Islet of Langerhans (tissue), 1 donor: Measurements from ENCODE around the gene PEPD.
"Not testable (repeated sequence)": the region's sequence is repeated elsewhere in the genome, so short reads cannot be mapped to it uniquely, and the experiment has no call there.

Source experiments
- FAIRE-seq: peaks from one replicate; lab custom pipeline; 2011; peaks lifted over from hg19 to GRCh38; lab: Jason Lieb, UNC

The PEPD gene

DNA sequence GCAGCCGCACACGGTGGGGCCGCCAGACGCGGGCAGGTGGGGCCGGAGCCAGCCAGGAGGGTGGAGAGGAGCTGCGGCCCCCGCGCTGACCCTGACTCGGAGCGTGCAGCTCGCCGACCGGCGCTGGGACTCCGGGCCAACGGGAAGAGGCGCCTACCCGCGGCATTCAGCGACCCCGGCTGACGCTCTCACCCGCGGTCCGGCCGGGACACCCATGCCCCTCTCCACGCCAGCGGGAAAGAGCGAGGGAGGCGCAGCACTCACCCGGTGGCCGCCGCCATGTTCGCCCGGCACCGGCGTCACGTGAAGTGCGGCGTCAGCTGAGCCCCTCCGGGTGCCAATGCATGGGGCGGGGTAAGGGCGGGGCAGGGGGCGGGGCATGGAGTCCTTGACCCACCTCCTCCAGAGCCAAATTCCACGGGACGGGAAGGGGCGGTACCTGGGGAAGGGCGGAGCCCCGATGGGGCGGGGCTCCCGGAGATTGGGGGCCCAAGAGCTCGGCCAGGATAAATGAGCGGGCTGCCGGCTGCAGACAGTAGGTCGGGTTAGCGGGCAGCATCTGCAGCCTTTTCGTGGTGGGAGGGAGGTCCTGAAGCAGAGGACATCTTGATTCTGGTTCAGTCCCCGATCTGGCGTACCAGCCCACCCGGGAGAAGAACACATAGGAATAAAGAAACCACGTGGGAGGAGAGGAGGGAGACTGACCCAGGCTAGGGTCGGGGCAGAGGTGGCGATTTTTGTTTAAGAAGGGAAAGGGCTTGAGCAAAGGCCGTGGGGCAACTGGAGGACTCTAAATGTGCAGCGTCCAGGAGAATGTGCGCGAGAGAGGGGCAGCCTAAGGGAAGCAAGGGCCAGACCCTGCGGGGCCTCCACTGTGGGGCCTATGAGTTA is at the start of gene PEPD:
TSS of gene PEPD (minus strand) at position 312 of the 891 bp plus-strand sequence. CDS start at position 281, 31 bp downstream.
- FAIRE-seq, result no peak

DNA sequence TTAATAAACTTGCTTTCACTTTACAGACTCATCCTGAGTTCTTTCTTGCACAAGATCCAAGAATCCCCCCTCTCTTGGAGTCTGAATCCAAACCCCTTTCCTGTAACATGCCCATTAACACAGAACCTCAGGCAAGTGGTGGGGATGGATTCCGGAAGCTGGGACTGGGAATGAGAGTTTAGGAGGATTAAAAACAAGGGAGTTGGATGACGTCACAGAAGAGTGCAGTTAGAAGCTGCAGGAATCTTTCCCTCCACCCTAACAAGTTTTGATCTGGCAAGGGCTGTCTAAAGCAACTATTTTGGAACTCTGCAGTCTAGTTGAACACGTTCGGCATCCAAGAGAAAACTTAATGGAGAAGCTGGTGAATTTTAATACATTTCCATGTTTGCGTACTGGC is 48.2 kb upstream of the PEPD start:
- no peak for FAIRE-seq

DNA sequence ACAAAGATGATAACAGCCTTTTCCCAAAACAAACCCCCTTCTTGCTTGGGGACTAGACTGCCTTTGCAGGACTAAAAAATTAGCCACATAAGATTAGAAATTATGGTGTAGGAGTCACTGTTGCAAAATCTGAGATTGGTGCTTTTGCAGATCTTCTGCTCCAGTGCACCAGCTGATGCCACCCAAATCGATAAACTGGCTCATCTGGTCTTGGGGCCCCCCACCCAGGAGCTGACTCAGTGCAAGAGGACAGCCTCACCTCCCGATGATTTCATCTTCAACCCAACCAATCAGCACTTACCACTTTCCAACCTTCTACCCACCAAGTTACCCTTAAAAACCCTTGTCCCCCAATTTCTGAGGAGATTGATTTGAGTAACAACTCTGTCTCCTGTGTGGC is 47.1 kb upstream of the PEPD start:
- no peak for FAIRE-seq

DNA sequence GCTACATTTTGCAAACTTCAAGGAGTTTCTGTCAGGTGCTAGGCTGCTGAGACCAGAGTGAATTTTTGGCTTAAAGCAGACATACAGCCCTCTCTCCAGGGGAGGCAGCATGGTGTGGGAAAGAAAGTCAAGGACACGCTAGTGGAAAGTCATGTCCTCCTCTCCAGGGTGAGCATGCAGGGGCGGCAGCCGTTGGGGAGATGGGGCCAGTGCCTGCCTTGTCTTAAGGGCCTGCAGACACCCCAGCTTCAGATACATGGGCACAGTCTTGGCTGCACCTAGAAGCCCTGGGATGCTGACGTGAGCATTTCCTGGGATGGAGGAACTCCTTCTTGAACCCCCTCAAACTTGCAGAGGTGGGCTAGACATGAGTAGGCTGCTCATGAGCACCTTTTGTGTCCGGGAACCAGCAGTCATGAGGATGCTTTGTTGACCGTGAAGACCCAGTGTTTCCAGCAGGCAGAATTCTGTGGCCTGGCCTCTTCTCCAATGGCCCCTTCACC is 43.3 kb upstream of the PEPD start:
- FAIRE-seq, result no peak

DNA sequence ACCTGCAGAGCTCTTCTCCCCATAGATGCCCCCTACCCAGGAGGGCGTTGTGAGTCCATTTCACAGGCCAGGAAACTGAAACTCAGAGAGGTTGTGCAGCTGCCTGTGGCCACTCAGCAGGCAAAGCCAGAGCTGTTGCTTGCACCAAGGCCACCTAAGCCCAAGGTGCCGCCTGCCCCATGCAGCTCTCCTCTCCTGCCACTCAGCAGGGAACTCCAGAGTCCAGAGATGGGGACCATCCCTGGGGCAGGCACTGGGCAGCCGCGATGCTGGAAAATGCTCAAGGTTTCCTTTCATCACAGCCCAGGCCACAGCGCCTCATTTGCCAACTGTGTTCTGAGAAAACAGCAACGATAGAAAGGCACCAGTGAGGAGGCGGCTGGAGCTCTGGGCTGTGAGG is 41.0 kb upstream of the PEPD start:
- FAIRE-seq, result no peak

DNA sequence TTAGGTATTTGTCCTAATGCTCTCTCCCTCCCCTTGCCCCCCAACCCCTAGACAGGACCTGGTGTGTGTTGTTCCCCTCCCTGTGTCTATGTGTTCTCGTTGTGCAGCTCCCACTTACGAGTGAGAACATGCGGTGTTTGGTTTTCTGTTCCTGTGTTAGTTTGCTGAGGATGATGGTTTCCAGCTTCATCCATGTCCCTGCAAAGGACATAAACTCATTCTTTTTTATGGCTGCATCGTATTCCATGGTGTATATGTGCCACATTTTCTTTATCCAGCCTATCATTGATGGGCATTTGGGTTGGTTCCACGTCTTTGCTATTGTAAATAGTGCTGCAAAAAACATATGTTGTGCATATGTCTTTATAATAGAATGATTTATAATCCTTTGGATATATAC is 40.1 kb upstream of the PEPD start:
- FAIRE-seq, result not testable (repeated sequence)

DNA sequence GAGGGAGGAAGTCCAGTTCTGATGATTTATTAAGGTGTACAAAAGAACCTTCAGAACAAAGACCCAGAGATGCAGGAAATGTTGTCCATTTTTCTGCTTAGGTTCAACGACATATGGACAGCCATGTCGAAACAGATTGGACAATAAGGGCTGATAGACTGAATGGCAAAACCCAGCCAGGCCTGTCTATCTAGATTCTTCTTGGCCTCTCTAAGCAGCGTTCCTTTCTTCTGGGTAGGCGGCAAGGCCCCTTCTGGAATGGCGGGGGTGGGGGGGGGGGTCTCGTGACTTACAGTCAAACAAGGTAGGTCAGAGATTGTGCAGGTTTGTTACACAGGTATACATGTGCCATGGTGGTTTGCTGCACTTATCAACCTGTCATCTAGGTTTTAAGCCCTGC is 39.7 kb upstream of the PEPD start:
- no peak for FAIRE-seq

DNA sequence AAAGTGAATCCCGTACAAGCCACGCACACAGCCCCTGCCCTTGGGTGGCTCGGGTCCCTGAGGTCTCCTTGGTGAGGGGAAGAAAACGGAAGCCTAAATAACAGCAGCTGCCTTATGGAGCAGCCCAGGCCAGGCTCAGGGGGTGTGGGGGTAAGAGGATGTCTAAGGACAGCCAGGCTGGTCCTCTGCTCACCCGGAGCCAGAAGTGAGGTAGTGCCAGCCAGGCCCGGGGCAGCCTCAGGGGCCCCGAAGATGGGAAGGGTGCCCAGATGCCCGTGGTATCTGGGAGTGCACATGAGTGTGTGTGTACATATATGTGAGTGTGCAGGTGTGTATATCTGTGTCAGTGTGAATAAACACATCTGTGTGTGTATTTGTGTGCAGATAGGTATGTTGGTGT is 38.4 kb upstream of the PEPD start:
- no peak for FAIRE-seq

DNA sequence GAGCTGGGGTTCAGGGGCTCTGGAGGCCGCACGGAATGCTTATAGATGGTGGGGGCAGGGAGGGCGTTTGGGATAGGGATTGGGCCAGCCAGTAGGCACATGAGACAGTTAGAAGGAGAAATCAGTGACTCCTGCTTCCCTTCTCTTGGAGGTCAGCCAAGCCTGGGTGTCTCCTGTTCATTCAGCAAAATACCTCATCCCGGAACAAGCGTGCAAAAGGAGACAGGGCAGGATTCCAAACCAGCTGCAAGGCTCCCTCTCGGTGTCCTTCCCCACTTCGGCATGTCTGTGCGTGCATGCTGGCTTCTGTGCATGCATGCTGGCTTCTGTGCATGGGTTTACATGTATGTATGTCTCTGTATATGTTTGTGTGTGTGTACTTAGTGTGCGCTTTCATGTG is 37.3 kb upstream of the PEPD start:
- no peak for FAIRE-seq

DNA sequence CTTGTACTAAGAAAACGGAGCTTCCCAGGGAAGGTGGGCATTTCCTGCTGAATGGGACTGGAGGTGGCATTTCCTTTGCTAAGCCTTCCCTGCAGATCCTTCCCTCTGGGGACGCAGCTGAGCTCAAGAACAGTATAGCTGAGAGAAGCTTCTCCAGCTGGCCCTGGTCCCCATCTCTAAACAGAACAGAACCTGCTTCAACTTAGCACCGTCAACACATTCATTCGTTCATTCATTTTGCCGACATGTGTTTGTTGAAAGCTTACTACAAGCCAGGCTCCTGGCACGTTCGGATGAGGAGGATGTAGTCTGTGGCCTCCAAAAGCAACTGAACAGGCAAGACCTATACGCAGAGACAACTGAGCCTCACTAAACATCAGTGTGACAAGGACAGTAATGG is 36.6 kb upstream of the PEPD start:
- FAIRE-seq, result no peak

DNA sequence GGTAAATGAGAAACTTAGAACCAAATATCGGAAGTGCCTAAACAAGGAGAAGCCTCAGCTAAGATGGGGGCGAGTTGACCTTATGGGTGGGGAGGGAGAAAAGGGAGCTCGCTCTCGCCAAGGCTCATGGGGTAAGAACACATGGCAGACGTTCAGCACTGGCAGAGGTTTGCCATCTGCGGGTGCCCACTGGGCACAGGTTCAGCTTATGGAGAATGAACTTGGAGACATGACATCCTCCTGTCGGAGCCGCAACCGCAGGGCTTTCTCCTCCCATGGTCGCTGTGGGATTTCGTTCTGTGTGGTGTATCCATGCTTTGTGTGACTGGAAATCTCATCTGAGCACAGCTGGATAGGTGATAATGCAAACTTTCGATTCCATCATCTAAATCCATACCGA is 36.1 kb upstream of the PEPD start:
- FAIRE-seq, result no peak

DNA sequence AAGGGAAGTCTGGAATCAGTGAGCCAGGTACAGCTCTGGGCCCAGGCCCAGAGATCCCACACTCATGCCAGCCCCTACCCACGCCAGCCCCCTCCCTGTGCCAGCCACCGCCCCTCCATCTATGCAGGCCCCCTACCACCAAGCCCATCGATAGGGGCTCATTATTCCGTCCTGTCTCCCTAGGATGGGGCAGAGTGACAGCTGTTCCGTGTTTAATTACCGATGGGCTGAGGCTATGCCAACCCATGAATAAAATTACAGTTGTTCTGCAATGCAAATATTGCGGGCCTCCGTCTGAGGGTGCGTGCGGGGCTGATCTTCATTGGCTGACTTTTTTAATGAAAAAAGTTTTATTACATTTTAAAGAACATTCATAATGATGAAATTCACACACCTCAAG is 35.6 kb upstream of the PEPD start:
- no peak for FAIRE-seq

DNA sequence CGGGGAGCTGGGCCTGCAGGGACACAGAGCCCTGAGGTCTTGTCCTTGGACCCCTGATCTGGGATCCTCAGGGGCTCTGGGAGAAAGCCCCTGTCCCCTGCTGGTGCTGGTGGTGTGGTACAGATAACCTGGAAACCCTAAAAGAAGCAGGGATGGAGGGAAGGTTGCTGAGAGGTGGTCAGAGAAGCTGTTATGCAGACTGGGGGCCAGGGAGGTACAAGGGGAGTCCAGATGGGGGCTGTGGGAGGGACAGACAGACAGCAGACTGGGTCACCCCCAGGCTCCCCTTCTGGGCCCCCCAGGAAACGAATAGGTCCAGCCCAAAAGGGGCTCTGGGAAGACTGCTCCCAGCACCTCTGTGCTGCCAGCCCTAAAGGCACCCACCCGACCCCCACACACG is 34.7 kb upstream of the PEPD start:
- no peak for FAIRE-seq

DNA sequence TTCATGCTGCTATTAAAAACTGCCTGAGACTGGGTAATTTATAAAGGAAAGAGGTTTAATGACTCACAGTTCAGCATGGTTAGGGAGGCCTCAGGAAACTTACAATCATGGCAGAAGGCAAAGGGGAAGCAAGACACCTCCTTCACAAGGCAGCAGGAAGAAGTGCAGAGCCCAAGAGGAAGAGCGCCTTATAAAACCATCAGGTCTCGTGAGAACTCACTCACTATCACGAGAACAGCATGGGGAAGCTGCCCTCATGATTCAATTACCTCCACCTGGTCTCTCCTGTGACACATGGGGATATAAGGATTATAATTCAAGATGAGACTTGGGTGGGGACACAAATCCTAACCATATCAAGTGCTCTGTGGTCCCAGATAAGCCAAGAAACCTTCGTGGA is 34.1 kb upstream of the PEPD start:
- FAIRE-seq, result not testable (repeated sequence)

DNA sequence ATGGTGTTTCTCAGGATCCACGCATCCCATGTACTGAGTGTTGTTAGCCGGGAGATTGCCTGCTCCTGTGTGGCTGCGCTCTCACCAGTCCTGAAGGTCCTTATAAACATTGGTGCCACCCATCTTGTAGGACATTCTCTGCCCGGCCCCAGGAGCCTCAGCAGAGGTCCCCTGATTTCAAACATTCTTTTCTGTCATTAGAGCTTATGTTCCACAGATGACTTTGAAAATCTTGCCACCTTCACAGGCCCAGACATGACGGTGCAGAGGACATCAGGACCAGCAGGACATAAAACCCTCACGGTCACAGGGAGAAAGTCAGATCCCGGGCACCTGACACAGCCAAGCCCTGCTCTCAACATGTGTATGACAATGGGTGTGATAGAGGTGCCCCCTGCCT is 33.2 kb upstream of the PEPD start:
- FAIRE-seq, result no peak

DNA sequence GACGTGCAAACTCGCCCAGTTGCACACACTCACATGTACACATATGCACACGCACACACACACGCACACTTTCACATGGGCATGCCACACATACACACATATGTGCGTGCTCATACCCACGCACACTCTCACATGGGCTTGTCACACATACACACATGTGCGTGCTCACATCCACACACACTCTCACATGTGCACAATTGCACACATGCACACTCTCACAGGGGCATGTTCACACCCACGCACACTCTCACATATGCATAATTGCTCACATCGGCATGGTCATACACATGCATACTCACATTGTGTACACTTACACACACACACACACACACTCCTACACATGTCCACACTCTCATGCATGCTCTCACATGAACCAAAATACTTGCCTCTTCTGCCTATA is 32.8 kb upstream of the PEPD start:
- no peak for FAIRE-seq

DNA sequence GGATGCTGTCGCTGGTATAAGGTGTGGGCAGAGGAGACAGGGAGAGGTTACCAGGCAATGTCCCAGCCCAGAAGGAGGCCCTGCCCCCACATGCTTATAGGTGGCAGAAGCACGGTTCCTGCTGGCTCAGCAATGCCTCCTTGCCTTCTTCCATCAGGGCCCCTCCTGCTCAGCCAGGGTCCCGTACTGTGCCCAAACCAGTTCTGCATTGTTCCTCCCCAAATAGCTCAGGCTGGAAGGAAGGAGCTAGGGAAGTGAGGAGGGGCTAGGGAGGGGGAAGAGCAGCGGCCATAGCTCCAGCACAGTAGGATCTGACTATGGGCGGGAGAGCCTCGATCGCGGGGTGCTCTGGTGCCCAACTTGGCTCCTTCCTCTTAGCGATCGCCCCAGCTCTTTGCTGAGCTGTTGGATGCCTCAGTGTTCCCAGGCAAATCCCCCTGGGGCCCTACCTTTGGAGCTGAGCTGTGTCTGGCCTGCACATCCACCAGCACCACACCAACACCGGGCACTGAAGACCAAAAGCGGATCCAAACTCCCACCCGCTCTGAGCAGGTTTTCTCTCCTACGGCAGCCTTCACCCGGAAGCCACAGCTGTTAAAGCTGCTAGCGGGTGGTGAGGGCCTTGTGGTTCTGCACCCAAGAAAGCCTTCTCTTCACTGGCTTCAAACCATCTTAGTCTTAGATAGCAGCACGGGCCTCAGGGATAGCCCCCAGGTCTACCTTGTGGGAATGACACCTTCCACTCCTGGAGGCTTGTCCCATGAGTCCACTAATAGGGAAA is 32.1 kb upstream of the PEPD start:
- FAIRE-seq, result no peak

DNA sequence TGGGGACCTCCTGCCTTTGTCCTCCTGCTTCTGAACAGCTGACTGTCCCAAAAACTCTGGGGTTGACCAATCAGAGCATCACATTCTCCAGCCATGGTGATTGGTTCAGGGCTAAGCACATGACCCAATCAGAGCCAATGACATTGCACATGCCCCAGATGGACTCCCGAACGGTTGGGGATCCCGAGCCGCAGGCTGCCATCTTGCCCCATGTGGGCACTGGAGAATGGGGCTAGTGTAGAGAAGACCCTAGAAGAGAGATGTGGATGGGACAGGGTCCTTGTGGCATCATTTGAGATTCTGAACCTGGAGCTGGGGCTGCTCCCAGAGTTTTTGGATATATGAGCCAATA is 31.3 kb upstream of the PEPD start:
- FAIRE-seq, result no peak

DNA sequence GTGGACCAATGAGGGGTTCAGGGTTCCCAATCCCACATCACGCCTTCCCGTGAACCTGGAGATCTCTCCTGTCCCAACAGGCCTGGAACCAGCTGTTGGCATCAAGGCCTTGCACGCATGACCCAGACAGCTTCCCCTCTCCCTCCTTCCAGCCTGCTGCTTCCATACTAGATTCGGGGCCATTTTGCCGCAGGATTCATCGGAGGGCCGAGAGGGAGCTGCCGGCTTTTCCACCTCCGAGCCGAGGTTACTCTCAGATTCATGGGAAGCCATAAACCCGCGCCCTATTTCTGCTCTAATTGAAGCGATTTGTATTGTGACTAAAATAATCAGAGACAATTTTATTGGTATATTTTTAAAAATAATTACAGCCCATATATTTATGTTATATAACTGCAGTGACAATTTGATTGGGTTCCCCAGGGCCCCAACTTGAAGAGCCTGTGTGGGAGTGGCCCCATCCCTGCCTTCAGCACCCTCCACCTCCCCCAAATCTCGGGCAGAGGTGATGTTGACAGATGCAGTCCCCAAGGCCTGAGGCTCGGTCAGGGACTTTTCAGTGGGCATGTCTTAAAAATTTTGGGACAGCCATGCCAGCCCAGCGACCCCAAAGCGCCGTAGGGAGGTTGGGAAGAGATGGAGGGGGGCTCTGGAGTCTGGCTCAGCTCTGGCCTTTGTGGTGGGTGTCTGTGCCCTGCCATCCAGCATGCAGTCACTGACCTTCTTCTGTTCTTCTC is 30.8 kb upstream of the PEPD start:
- FAIRE-seq, result no peak

DNA sequence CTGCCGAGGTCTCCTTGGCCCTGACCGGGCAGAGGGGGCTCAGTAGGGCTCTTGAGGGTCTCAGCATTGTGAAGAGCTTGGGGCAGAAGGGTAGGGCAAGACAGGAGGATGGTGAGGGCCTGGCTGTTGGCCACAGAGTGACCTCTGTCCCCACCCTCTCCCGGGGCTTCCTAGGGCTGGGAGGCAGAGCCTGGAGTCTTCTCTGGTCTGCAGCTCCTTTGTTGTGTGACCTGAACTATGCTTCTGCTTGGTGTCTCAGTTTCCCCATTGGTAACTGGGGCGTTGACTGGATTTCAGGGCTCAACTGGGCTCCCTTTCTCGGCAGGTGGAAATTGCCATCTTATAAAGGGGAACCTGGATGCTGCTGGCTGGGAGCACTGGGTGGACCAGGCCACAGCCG is 30.1 kb upstream of the PEPD start:
- no peak for FAIRE-seq

DNA sequence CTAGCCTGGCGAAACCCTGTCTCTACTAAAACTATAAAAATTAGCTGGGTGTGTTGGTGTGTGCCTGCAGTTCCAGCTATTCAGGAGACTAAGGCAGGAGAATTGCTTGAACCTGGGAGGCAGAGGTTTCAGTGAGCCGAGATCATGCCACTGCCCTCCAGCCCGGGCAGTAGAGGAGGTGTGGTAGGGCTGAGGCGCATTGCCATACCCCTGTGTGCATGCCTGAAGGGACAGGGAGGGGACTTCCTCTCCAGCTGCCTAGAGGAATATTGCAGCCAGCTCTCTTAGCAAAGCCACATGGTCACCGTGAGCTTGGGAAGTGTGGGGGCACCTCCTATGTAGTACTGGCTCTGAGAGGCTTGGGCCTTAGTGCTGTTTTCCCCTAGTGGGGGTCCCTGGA is 29.2 kb upstream of the PEPD start:
- FAIRE-seq, result no peak

DNA sequence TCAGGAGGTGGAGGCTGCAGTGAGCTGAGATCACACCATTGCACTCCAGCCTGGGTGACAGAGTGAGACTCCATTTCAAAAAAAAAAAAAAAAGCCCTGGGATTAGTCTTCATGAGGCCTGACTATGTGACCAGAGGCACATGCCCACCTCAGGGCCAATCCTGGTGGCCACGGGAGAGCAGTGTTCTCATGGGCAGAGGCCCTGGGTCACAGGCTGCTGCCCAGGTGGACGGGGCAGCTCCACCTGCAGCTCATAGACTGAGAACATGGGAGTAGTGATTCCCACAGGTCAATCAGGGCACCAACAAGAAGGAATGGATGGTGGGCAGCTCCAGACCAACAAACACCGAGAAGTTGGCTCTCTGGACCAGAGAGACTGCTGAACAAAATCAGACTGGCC is 26.1 kb upstream of the PEPD start:
- FAIRE-seq, result no peak

DNA sequence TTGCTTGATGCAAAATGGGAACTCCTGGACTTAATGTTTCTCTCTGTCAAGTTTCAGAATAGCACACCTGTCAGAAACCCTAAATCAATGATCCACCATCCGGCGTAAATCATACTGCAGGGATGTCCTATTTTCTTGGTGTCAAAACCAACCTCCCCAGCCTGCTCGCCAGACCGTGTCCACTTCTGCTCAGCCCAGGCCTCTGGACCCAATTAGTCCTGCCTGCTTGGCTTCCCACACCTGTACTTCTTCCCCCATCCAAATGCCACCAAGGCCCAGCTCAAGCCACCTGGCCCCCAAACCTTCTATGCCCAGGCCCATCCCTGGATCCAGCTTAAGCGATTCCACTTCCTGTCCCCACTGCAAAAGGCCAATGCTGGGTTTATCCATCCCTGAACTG is 25.1 kb upstream of the PEPD start:
- FAIRE-seq, result no peak
